ENCODE data around the gene GPR83.

DNA sequence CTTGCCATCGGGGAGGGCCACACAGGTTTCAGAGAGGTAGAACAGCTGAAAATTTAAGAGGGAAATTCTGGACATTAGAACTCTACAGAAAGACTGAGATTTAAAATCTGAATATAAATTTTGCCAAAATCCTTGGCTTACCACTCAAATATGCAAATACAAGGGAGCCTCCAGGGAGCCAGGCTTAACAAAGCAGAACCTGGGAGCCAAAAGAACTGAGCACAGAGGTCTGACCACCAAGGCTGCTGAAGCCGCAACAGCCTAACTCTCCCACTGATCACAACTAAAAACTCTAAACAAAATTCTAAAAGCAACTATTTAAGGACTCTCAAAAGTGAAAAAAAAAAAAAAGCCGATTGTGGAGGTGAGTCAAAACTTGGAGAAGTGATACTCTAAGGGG, 62.6 kb downstream of the GPR83 start:
- TF ChIP-seq GATA2 (IDR thresholded peaks at IDR 0.05; ENCODE audit: low read depth, low read length) (no peak), GATA3 (IDR thresholded peaks at IDR 0.05; ENCODE audit: low read depth, low read length) (no peak)

All from SH-SY5Y (cell line).